HepG2 (cell line): ENCODE results near the gene TNNI3. TPM values are rescaled to one million over a fixed set of nuclear protein-coding genes. Genes with fewer than 3 reads are reported as not detected.

Experiments
- ATAC-seq: fragments of 200-7000 bp; cut with Tn5 transposase; 3 replicates; pipeline ENCODE4 v1.9.1; 2020; ENCODE audit warnings: mild to moderate bottlenecking, moderate library complexity
- BruUV-seq: library from RNA; stranded (reverse); fragments of 400-500 nt; replicated peaks from 2 replicates; lab custom pipeline; 2021; lab: Mats Ljungman, UMichigan
- CTCF ChIA-PET: fragments of 300-600 bp; formaldehyde crosslinking; extraction: SDS; loops from one replicate; lab custom pipeline; 2021; ENCODE audit warnings: low total read pairs, inconsistent platforms, low intra/inter-chr PET ratio; lab: Yijun Ruan, JAX
- POLR2A ChIA-PET: fragments of 350-600 bp; sonication (Branson Sonifier 250); formaldehyde crosslinking; loops from one replicate; lab custom pipeline; 2020; ENCODE audit warnings: antibody characterized with exemption, inconsistent platforms; lab: Yijun Ruan, JAX
- DNase-seq: peaks from one replicate; pipeline ENCODE4 v3.0.0-alpha.2; 2015; ENCODE audit warnings: low spot score
- FAIRE-seq: peaks from 3 replicates; lab custom pipeline; 2011; peaks lifted over from hg19 to GRCh38; lab: Jason Lieb, UNC
- H2AFZ ChIP-seq: one replicate; pipeline ENCODE4 v1.6.1; 2011; ENCODE audit warnings: low read length, inconsistent platforms
- H3K27ac ChIP-seq: fragments of 300-600 bp; 3 replicates; pipeline ENCODE4 v1.8.0; 2011; ENCODE audit warnings: mixed run types, mild to moderate bottlenecking, mixed read lengths, low read length, inconsistent platforms; ENCODE audit not compliant: insufficient read depth; ENCODE audit errors: extremely low read length
- H3K27me3 ChIP-seq, 2 experiments: fragments of 200-600 bp in 1 of 2; 2 replicates in 1 of 2; 3 replicates in 1 of 2; pipeline versions ENCODE4 v1.6.0 to v1.8.0; 2011; ENCODE audit warnings: low read length in 2 of 2, mild to moderate bottlenecking in 2 of 2, moderate library complexity in 2 of 2, inconsistent platforms in 1 of 2; ENCODE audit not compliant: insufficient read depth in 2 of 2, control insufficient read depth in 1 of 2
- H3K36me3 ChIP-seq, 2 experiments: fragments of 200-600 bp in 1 of 2; replicated peaks in 1 of 2; 2 replicates in 1 of 2; 3 replicates in 1 of 2; pipeline versions ENCODE4 v1.5.1 to v1.8.0; 2011; ENCODE audit warnings: low read length in 2 of 2, inconsistent platforms in 1 of 2; ENCODE audit not compliant: insufficient read depth in 2 of 2, control insufficient read depth in 1 of 2
- H3K4me1 ChIP-seq: 2 replicates; pipeline ENCODE4 v1.5.1; 2012; ENCODE audit warnings: low read length, inconsistent platforms; ENCODE audit not compliant: insufficient read depth
- H3K4me2 ChIP-seq: 2 replicates; pipeline ENCODE4 v1.6.0; 2011; ENCODE audit warnings: low read depth, low read length, inconsistent platforms
- H3K4me3 ChIP-seq, 3 experiments: fragments of 200-600 bp in 1 of 3; sonication (generic), shearing (Covaris generic) in 1 of 3; replicated peaks in 1 of 3; 2 replicates each; pipeline ENCODE4 v1.5.1; 2011 to 2016; ENCODE audit warnings: low read length in 3 of 3, inconsistent platforms in 2 of 3, low read depth in 2 of 3, mild to moderate bottlenecking in 2 of 3, control low read depth in 1 of 3, mixed read lengths in 1 of 3; ENCODE audit not compliant: insufficient read depth in 1 of 3
- H3K79me2 ChIP-seq: one replicate; pipeline ENCODE4 v1.6.1; 2011; ENCODE audit warnings: low read length, inconsistent platforms; ENCODE audit not compliant: insufficient read depth
- H3K9ac ChIP-seq: 2 replicates; pipeline ENCODE4 v1.6.0; 2011; ENCODE audit warnings: mild to moderate bottlenecking, low read depth, low read length, inconsistent platforms; ENCODE audit not compliant: insufficient read depth
- H3K9me3 ChIP-seq: 2 replicates; pipeline ENCODE4 v1.5.1; 2012; ENCODE audit warnings: mild to moderate bottlenecking, low read length
- H4K20me1 ChIP-seq: 2 replicates; pipeline ENCODE4 v1.6.0; 2011; ENCODE audit warnings: inconsistent platforms, mild to moderate bottlenecking, low read length, moderate library complexity; ENCODE audit not compliant: insufficient read depth
- PAF1 ChIP-seq: IDR thresholded peaks from 2 replicates; pipeline ENCODE4 v1.6.1; 2016; ENCODE audit warnings: missing genetic modification reagents, missing compliant biosample characterization
- POLR2A ChIP-seq, 2 experiments: IDR thresholded peaks; 2 replicates each; pipeline ENCODE4 v1.6.1; 2011; ENCODE audit warnings: low read depth in 2 of 2, low read length in 2 of 2, mild to moderate bottlenecking in 1 of 2, moderate library complexity in 1 of 2; ENCODE audit not compliant: insufficient read depth in 1 of 2
- RARA ChIP-seq: IDR thresholded peaks from 2 replicates; pipeline ENCODE4 v1.6.1; 2016; ENCODE audit warnings: missing genetic modification reagents, missing compliant biosample characterization
- ZBTB33 ChIP-seq: sonication (generic); formaldehyde crosslinking; IDR thresholded peaks from 2 replicates; pipeline ENCODE4 v1.4.0; 2020; ENCODE audit warnings: missing genetic modification reagents
- ZNF589 ChIP-seq: sonication (generic); formaldehyde crosslinking; conservative IDR thresholded peaks from 2 replicates; pipeline ENCODE4 v1.8.0; 2022; ENCODE audit warnings: mild to moderate bottlenecking, moderate library complexity, missing genetic modification reagents
- WGBS: methylation state at CpG from one replicate; pipeline ENCODE4 v1.1.6; 2017; ENCODE audit warnings: low lambda C conversion rate; 5-methylcytosine and 5-hydroxymethylcytosine counted together
- in situ Hi-C: cut with HindIII; loops from 2 replicates; pipeline ENCODE4 v1.10.0; 2017; ENCODE audit warnings: low pct_unique_long_range_greater_than_20kb; ENCODE audit not compliant: extremely low pct_ligation_motif_present
- intact Hi-C: fragments of 100-400 bp; cut with micrococcal nuclease; formaldehyde crosslinking; loops from one replicate; pipeline ENCODE4 v1.10.0; 2022; ENCODE audit not compliant: unreplicated experiment
- polyA plus RNA-seq, 8 experiments: library from polyadenylated mRNA; depleted of rRNA in 3 of 8; stranded (reverse) in 7 of 8; unstranded in 1 of 8; fragments of >200 nt; fragmentation: Illumina TruSeq in 4 of 8; extraction: Trizol in 4 of 8; gene quantifications; 2 replicates each; pipeline versions ENCODE4 v1.2.1 to v1.2.3, GENCODE V29; 2011 to 2016; ENCODE audit warnings: low read depth in 4 of 8, missing spikeins in 1 of 8, mixed read lengths in 1 of 8; ENCODE audit not compliant: insufficient read depth in 1 of 8
- total RNA-seq, 5 experiments: library from RNA; depleted of rRNA; stranded (reverse); fragments of >200 nt; fragmentation: Illumina TruSeq; extraction: Trizol; gene quantifications; 2 replicates each; pipeline ENCODE4 v1.2.3, GENCODE V29; 2016; ENCODE audit warnings: low read depth in 1 of 5

Gene TNNI3
- total and polyA plus RNA-seq, 2 of the 13 experiments (the other 11 are each of a cell fraction or from before 2014, with no cell fraction given) = 3.5 to 3.7 TPM

GRCh38 chr19:55193481-55193880 lies 35.9 kb upstream of the TNNI3 start:
- DNase-seq (no peak), FAIRE-seq (no peak), ATAC-seq (no peak)
- intact Hi-C loops = no loop called here
- no peaks in the 10 kb centered on the region for H3K79me2 ChIP-seq
- H3K36me3 ChIP-seq = peaks cover 10 to 32% of the 10 kb centered on the region in 2 experiments
- in situ Hi-C loops = no loop called here
- no peak overlapping the region for H3K4me2 ChIP-seq
- no peaks in the 10 kb centered on the region for H4K20me1 ChIP-seq
- H3K4me3 ChIP-seq = no peak overlapping the region
- H3K27ac ChIP-seq = no peak overlapping the region
- H3K4me1 ChIP-seq = no peaks in the 10 kb centered on the region
- no peak overlapping the region for H2AFZ ChIP-seq
- no peak overlapping the region for H3K9ac ChIP-seq
- H3K27me3 ChIP-seq = no peaks in the 10 kb centered on the region
- ChIA-PET CTCF (no interaction called here), POLR2A (interaction anchor here (0.8 to 6.1 kb wide), 4 partner anchors 9 to 62 kb away, joined by 3 to 28 read pairs (median 4); no protein-coding TSS in a partner anchor)
- BruUV-seq = no TSS peak
- no peaks in the 10 kb centered on the region for H3K9me3 ChIP-seq
- TF ChIP-seq POLR2A (IDR thresholded peaks at IDR 0.05; ENCODE audit: insufficient read depth in 1 of 2, low read depth in 2 of 2, low read length in 2 of 2) (0 out of 4 replicates have a peak, but pooled peaks of 1 of the 2 experiments have one; percentile 17), ZNF589 (no peak)
- 93% methylated on average over 11 of the region's 12 CpGs for WGBS

GRCh38 chr19:55189403-55189835 lies 31.9 kb upstream of the TNNI3 start:
- no TSS peak for BruUV-seq
- Histone ChIP-seq H3K36me3 (peaks cover 1 to 2% of the 10 kb centered on the region in 2 experiments; a peak in 2 of 5 replicates), H3K4me3 (no peak overlapping the region), H3K4me1 (no peaks in the 10 kb centered on the region), H3K9me3 (no peaks in the 10 kb centered on the region), H3K79me2 (no peaks in the 10 kb centered on the region), H3K4me2 (no peak overlapping the region), H3K9ac (no peak overlapping the region), H2AFZ (no peak overlapping the region), H3K27ac (no peak overlapping the region), H4K20me1 (no peaks in the 10 kb centered on the region), H3K27me3 (no peaks in the 10 kb centered on the region)
- FAIRE-seq (no peak), DNase-seq (no peak), ATAC-seq (peak; percentile 14)
- intact Hi-C loops (no loop called here), in situ Hi-C loops (no loop called here)
- 0 out of 2 replicates have a peak, but pooled peaks have one; percentile 56 for TF ChIP-seq PAF1 (CRISPR knock-in tag)
- TF ChIP-seq RARA (CRISPR knock-in tag) = no peak
- TF ChIP-seq ZBTB33 = peak; percentile 30; the same call in 1 of the 2 replicates
- CTCF ChIA-PET = no interaction called here
- POLR2A ChIA-PET = interaction anchor here (1.5 kb wide), 1 partner anchor 18 kb away, joined by 4 read pairs; no protein-coding TSS in a partner anchor
- 87% methylated on average over 15 of the region's 15 CpGs for WGBS
